HG02970 (cell line): ENCODE data around the gene SLIT1.

Source experiments
- ATAC-seq: cut with Tn5 transposase; IDR thresholded peaks from one replicate; pipeline ENCODE4 v1.9.1; 2021; ENCODE audit warnings: mild to moderate bottlenecking, moderate library complexity, moderate number of reproducible peaks; ENCODE audit not compliant: unreplicated experiment, low FRiP score

SLIT1 gene

DNA sequence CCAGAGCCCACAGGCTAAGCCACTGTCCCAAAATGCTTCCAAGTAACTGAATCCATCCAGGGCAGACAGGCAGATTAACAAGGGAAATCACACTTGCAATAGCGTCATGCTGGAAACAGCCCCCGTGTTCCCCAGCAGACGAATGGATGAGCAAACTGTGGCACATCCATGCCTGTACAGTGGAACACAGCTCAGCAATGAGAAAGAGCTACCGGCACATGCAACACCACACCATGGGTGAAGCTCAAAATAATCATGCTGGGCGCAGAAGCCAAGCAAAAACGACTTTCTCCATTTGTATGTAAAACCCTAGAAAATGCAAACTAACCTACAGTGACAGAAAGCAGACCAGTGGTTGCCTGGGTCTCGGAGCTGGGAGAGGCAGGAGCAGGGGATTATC lies 153.1 kb downstream of the SLIT1 start:
- ATAC-seq, result no peak

- ATAC-seq, result no peak
Measured at GRCh38 chr10:97031459-97031858, 154.3 kb downstream of the SLIT1 start.

DNA sequence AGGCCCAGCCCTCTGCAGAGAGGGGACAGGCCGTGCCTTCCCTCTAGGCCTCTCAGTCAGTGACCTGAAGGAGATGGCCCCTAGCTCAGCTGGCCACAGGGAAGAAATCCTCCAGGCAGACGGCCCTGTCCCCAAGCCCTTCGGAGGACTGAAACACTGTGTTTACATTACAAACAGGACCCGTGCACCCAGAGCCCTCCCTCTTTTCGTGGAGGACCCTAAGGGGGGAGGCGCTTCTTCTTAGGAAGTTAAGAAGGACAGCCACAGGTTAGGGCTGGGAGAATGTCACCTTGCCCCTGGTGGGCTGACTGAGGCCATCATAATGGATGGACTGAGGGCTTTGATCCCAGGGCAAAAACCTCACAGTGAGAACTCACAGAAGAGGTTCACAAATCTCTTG lies 154.9 kb downstream of the SLIT1 start:
- ATAC-seq, result no peak

- ATAC-seq, result no peak
Measured at GRCh38 chr10:97029271-97029670, 156.5 kb downstream of the SLIT1 start.

DNA sequence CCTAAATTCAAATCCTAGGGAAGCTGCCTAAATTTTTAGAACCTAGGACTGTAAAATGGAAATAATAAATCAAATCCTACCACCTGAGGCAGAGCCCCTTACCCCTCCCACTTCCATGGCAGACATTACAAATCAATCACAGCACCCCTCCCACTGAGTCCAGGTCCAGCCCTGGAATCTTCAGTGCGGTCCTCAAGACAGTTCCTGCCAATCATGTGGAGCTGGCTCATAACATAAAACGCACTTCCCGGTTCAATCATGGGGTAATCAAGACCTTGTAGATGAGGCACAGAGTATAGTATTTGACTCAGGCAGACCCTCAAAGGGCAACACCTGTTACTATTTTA lies 157.0 kb downstream of the SLIT1 start:
- no peak for ATAC-seq

DNA sequence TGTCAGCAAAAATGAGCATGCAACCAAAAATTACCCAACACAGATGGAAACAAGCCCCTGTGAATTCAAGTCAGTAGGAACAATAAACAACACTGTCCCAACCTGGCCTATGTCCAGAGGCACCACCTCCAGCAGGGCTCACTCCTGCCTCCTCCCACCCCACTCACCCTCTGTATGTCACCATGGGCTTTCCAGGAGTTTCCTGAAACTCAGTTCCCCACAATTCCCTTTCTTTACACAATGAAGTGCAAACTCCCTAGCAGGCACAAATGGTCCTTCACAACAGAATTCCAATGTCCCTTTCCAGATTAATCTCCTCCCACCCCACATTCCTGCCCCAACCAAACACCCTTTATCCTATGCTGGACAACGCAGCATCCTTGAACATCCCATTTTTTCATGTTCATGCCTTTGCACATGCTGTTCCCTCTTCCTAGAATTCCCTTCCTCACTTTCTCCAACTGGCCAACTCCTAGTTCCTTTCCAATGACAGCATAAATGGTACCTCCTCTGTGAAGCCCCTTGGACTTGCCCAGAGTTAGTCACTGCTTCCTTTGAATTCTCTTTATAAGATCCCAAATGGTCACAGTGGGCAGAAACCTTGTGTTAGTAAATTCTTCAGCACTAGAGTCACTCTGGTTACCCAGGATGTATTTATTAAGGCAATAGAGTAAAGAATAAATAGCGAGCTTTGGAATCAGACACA lies 157.5 kb downstream of the SLIT1 start:
- ATAC-seq, result no peak

GRCh38 chr10:97025613-97026242 lies 160.0 kb downstream of the SLIT1 start:
- ATAC-seq, result no peak

DNA sequence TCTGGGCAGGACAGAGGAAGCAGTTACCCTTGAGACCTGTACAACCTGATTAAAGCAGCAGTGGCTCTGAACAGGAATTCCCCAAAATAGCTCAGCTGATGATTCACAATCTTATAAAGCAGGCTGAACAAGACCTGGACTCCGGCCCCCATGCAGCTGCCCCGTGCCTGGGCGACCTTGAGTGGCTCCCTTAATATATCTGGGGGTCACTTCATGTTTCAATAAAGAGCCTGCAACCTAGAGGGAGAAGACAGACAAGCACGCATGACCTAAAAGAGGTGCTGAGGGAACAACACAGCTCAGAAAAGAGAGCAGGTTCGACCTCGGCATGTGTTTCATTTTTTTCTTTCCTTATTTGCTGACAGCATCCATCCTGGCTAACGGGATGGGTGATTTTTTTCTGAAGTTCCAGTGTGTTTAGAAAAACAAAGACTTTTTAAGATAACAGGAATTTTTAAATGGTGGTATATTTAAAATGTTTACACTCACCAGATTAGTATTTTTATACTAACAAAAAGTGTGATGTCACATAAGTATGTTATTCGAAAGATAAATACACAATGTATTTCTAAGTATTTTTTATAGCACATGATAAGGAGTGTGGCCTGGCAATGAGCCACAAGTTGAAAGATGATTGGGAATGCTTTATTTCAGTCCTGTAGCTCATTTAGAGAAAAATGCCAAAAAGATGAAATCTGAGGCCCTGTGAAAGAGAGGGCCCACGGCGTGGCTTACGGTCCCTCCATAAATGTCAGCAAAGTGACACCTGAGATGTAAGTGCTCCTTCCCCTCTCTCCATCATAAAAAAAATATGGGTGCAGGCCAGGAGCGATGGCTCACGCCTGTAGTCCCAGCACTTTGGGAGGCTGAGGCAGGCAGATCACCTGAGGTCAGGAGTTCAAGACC lies 161.3 kb downstream of the SLIT1 start:
- ATAC-seq, result no peak

- no peak for ATAC-seq
Measured at GRCh38 chr10:97023401-97024167, 162.2 kb downstream of the SLIT1 start.

DNA sequence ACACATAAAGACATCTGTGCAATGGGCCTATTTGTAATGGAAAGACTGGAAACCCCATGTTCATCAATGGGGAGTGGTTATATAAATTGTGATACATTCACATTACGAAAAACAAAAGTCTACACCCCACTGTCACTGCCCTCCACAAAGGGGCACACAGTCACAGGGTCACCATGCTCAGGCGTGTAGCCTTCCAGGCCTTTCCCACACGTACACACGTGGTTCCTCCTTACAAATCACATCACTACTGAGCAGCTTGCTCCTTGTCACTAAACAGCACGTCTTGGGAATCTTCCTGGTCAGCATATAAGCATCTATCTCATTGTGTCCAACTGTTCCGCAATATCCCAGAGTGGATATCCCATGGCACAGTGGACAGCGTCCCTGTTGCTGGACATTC lies 163.1 kb downstream of the SLIT1 start:
- no peak for ATAC-seq

- no peak for ATAC-seq
Measured at GRCh38 chr10:97020452-97021400, 165.0 kb downstream of the SLIT1 start.

DNA sequence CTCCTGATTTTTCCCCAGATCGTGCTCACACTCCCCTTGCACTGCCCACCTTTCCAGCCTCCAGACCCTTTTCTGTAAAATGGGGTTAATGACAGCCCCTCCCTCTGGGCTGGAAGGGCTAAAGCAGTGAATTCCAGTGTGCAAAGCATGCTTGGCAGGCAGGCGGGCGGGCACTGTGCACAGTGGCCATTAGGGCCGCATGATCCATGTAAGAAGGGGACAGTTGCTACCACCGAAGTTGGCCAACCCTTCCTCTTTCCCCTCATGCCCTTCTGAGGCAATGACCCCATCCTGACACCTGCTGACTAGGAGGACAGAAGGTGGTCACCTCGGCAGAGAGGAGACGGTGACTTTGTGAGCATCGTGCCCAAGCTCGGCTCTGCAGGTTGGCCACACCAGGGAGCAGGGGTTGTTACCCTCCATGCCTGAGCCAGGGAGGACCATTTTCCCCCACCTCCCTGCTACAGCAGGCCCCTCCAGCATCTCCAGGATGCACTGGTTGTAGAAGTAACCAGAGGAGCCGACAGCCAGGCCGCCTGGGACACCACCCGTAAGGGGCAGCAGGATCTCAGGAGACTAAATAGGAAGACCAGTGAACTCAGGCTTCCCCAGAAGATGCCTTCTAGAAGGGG lies 166.4 kb downstream of the SLIT1 start:
- ATAC-seq, result no peak

GRCh38 chr10:97018251-97019212 lies 167.2 kb downstream of the SLIT1 start:
- no peak for ATAC-seq

GRCh38 chr10:97017474-97017903 lies 168.3 kb downstream of the SLIT1 start:
- ATAC-seq, result peak; percentile 5

- peak; percentile 44 for ATAC-seq
Measured at GRCh38 chr10:97016728-97017473, 168.9 kb downstream of the SLIT1 start.

- ATAC-seq, result no peak
Measured at GRCh38 chr10:97015240-97015639, 170.5 kb downstream of the SLIT1 start.

GRCh38 chr10:97013983-97014382 lies 171.8 kb downstream of the SLIT1 start:
- no peak for ATAC-seq
